Fibroblast of skin of back (primary cell): ENCODE data around the gene SS18L1.
A peak's percentile ranks its signal among the peaks of the same experiment; 100 is the strongest.

ENCODE experiments used
- DNase-seq: peaks from one replicate; pipeline ENCODE4 v3.0.0-alpha.2; 2013

The SS18L1 gene

DNA sequence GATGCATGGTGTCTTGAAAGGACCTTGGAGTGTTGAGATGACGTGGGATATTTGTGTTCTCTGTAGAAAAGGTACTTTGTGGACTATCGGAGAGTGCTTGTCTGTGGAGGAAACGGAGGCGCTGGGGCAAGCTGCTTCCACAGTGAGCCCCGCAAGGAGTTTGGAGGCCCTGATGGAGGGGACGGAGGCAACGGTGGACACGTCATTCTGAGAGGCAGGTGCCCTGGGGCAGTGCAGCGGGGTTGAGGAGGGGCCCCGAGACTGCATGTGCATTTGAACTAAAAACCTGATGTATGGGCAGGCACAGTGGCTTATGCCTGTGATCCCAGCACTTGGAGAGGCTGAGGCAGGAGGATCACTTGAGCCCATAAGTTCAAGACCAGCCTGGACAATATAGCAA is 52.2 kb downstream of the SS18L1 start:
- no peak for DNase-seq

- DNase-seq = no peak
These were observed 52.7 kb downstream of the SS18L1 start for GRCh38 chr20:62196286-62196685.

DNA sequence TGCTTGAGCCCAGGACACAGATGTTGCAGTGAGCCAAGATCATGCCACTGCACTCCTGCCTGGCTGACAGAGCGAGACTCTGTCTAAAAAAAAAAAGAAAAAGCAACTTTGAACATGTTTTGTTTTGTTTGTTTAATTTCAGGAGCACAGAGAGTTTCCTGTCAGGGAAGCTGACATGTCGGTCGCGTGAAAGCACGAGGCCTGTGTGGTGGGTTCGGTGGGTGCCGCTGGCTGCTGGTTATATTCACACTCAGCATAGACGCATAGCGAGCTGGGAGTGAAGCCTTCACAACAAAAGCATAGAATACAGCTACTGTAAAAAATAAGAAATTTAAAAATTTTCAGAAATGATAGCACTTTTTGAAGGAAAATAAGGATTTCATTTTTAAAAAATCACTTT is 53.7 kb downstream of the SS18L1 start:
- DNase-seq = no peak

DNA sequence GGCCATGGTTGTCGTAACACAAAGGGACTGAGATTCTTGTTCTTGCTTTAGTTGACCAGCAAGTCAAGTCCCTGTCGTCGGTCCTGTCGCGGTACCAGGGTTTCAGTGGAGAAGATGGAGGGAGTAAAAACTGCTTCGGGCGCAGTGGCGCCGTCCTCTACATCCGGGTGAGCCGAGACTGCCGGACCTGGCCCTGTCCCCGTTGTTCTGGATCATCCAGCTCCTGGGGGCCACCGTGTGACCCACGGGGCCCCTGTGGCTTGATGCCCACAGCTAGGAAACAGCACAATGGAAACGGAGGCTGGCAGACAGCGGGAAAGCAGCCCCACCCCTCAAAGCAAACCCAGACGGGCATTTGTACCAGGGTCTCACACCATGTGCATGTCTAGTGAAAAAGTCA is 54.2 kb downstream of the SS18L1 start:
- DNase-seq = no peak

DNA sequence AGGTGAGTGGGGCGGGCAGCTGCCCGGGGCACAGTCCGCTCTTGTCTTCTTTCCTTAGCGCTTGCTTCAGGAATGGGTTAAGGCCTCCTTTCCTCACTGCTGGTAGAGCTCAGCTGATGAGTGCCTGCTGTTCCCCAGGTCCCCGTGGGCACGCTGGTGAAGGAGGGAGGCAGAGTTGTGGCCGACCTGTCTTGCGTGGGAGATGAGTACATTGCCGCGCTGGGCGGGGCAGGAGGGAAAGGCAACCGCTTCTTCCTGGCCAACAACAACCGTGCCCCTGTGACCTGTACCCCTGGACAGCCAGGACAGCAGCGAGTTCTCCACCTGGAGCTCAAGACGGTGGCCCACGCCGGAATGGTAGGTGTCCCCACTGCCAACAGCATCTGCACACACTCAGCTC is 54.9 kb downstream of the SS18L1 start:
- DNase-seq = no peak

GRCh38 chr20:62198931-62199330 is 55.4 kb downstream of the SS18L1 start:
- DNase-seq = no peak

DNA sequence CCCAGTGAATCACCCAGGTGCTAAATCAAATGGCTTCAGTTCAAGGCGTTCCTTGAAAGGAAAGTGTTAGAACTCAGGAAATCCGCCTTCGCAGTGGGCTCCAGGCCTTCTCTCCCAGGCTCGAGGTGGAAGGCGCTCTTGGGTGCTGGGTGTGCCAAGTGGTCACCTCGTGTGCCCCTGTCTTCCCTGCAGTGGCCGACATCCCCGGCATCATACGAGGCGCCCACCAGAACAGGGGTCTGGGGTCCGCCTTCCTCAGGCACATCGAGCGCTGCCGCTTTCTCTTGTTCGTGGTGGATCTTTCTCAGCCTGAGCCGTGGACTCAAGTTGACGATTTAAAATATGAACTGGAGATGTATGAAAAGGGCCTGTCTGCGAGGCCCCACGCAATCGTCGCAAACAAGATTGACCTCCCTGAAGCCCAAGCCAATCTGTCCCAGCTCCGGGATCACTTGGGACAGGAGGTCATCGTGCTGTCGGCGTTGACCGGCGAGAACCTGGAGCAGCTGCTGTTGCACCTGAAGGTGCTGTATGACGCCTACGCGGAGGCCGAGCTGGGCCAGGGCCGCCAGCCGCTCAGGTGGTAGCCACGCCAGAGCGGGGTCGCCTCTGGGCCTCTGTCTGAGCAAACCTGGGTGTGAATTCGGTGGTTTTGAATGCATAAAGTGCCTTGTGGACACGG is 57.1 kb downstream of the SS18L1 start:
- DNase-seq = no peak

GRCh38 chr20:62201173-62202082 is 57.9 kb downstream of the SS18L1 start:
- no peak for DNase-seq

DNA sequence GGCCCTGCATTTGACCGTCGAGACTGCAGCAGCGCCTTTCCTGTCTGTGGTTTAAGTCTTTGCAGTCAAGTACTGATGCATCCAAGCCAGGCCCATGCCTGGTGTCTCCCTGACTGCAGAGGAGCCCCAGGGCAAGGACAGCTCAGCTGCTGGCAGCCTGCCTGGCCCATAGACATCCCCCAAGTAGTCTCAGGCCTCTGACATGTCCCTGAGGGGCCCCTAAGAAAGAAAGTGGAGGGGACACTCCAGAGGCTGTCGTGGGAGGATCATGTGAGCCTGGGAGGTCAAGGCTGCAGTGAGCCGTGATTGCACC is 58.5 kb downstream of the SS18L1 start:
- DNase-seq = peak; percentile 28

- no peak for DNase-seq
These were observed 59.3 kb downstream of the SS18L1 start for GRCh38 chr20:62202676-62203377.

DNA sequence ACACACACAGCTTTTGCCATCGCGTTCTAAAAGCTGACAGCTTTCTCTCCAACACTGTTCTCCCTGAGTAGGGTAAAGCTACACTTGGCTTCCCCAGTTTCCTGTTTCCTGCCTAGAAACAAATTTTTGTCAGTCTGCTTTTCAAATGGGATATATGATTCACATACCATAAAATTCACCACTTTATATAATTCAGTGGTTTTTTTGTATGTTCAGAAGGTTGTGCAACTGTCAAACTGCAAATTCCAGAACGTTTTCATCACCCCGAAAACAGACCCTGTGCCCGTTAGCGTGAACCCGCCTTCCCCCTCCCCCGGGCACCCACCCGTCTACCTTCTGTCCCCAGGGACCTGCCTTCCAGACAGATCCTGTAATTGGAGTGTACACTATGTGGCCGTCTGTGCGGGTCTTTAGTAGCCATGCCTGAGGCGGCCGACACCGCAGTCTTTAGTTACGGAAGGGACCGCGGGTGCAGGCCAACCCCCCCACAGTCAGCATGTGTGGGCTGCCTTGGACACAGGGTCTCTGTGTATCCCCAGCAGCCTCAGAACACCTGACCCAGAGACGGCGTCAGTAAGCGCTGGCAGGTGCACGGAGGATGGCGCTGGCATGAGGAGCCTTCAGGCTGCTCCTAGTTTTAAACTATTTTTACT is 59.9 kb downstream of the SS18L1 start:
- peak; percentile 60 for DNase-seq

- no peak for DNase-seq
These were observed 62.2 kb downstream of the SS18L1 start for GRCh38 chr20:62205618-62206387.

GRCh38 chr20:62206388-62206775 is 62.8 kb downstream of the SS18L1 start:
- DNase-seq = no peak

DNA sequence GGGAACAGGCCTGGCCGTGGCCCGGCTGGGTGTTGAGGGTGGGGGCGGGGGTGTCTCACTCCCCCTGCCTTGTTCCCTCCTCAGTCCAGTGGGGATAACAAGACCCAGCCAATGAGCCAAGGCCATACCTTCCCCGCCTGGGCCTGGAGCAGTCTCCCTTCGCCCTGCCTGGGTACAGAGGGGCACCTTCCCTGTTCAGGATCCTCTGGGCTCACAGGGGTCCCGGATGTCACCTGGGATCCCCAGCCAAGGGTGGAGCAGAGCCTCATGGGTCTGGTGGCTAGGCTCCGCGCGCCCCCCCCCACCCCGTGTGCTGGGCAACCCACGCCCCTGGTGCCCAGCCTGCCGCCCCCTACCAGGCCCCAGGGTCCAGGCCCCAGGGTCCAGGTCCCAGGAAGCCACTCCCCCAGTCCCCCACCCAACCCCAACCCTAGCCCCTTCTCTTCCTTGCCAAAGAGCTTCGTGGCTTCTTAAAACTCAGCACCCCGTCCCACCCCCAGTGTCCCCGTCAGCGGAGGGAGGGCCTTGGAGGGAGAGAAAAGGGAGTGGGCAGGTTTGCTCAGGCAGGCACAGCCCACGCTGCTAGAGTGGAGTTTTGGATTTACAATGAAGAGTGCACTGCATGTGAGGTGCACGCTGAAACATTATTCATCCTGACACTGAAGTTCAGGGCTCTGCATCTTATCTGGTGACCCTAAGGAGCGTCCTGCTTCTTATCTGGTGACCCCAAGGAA is 64.7 kb downstream of the SS18L1 start:
- no peak for DNase-seq

DNA sequence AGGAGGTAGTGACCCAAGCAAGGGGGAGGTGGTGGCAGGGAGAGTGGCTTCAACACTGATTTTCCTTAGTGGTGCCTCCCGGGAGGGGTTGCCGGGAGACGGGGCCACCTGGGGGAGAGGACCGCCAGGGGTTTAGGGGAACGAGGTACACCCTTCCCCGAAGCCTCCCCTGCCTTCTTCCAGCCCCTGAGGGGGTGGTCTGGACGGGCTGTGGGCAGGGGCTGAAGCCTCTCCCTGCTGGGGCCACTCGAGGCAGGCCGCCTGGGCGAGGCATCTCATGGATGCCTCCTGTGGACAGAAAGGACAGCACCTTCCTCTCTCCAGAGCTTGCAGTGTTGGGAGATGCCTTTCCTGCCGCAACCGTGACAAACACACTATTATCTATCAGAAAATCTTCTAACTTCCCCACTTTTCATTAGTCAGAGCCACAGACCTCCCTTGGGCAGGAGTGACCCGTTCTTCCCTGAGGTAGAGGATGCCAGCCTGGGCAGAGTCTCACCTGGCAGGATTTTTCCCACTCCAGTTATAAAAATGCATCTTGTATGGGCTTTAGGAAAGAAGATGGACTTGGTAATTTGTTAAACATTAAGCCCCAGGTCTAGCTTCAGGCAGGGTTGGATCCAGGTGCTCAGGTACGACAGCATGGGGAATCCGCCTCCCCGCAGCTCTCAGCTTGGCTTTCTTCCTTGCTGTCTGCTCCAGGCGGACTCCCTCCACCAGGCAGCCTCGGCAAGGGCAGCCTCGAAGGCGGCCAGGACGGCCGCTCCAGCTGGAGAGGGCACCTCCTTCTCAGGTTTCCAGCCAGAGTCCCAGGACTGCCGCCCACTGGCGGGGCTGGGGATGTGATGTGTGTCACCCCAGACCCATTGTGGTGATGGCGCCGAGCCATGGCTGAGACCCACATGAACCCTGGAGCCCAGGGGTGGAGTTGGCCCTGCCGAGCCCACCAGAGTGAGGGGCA is 65.5 kb downstream of the SS18L1 start:
- DNase-seq = no peak

DNA sequence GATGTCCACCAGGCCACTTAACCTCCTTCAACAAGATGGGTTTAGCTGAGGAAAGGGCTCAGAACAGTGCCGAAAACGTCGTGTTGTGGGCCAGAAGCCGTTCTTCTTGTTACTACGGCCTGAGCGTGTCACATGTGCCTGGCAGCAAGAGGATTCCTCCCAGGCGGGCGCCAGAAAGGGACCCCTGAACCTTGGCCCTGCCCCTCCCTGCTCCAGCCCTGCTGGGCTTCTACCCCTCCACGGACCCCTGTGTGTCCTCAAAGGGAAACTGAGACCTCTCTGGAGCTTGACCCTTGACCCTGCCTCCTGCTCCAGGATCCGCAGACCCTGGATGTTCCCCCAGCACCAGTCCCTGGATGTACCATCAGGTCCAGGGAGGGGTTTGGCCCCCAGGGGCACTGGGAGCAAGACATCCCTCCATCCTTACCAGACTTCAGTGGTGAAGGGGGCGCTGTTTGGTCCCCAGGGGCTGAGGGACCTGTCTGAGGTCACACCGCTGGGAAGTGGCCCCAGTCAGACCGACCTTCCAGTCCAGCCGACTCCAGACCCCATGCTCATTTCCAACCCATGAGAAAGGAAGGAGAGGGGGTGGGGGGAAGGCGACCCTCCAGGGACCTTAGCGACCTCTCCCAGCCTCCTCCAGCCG is 66.4 kb downstream of the SS18L1 start:
- DNase-seq = no peak

DNA sequence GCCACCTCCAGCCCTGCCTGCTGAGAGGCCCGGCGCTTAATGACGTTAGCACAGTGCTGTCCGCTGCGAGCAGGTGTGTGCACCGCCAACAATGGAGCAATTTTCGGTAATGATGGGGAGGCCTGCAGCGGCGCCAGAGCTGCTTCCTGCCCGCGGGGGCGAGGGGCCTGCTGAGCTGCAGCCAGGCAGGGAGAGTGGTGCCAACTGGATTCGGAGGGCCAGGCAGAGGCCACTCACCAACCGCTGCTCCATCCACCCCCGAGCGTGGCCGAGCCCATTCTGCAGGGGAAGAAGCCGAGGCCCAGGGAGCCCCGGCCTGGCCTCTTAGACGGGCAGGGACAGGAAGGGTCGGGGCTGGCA is 66.9 kb downstream of the SS18L1 start:
- no peak for DNase-seq

GRCh38 chr20:62211216-62211615 is 67.6 kb downstream of the SS18L1 start:
- DNase-seq = no peak

DNA sequence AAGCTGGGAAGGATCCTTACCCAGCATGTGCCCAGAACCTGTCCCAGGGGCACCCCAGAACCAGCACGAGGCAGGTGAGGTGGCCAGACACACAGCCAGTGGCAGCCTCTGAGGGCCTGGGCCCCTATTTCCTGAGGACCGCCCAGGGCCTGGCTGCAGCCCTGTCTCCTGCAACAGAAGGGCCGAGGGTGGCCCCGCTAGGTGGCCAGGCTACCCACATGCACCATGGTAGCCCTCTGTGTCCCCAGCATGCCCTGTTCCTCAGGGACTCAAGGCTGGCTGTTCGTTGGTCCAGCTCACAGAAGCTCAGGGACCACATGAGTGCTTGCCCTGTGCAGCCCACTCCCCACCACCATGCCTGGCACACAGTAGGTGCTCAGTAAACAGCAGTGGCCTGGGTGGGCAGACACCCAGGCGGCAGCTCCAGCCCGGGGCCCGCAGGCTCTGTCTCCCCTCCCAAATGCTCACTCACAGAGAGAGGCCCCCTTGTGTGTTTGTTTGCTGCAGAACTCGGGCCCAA is 68.3 kb downstream of the SS18L1 start:
- DNase-seq = no peak

DNA sequence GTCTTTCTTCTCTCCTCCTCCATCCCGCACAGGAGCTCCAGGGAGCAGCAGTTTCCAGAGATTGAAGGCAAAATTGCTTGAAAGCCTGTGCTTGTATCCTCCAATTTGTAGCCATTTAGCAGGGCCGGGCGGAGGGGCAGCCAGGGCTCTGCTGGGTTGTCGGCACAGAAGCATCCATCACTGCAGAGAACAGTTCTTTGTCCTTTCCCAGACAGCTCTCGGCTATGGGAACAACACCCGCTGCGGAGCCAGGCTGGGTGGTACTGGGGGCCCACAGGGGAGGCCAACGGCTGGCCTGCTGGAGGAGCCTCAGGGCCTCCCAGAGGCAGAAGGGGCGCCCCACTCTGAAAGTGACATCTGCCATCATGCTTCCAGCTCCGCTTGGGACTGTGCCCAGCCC is 68.7 kb downstream of the SS18L1 start:
- DNase-seq = no peak
